H1 (cell line): ENCODE data around the gene AGPAT2. TPM values are rescaled to one million over a fixed set of nuclear protein-coding genes. Genes with fewer than 3 reads are reported as not detected.

Source experiments
- CTCF ChIA-PET: fragments of 300-600 bp; sonication (Branson Sonifier 250); formaldehyde crosslinking; loops from one replicate; lab custom pipeline; 2021; ENCODE audit not compliant: partially characterized antibody; lab: Charles Lee
- POLR2A ChIA-PET: fragments of 300-600 bp; sonication (Branson Sonifier 250); formaldehyde crosslinking; loops from one replicate; lab custom pipeline; 2021; ENCODE audit warnings: inconsistent platforms; ENCODE audit not compliant: partially characterized antibody; lab: Charles Lee
- DNase-seq, 2 experiments: peaks; one replicate each; pipeline versions ENCODE4 v3.0.0 to v3.0.0-alpha.2; 2010 to 2022; ENCODE audit warnings: low spot score in 2 of 2, low read depth in 1 of 2, mixed read lengths in 1 of 2
- FAIRE-seq: peaks from 2 replicates; lab custom pipeline; 2011; peaks lifted over from hg19 to GRCh38; lab: Jason Lieb, UNC
- H2AFZ ChIP-seq: 2 replicates; pipeline ENCODE4 v1.8.1; 2012; ENCODE audit warnings: low read length, inconsistent platforms
- H2AK5ac ChIP-seq: 2 replicates; pipeline ENCODE4 v1.6.1; 2013; ENCODE audit warnings: low read depth, low read length
- H2BK120ac ChIP-seq: replicated peaks from 2 replicates; pipeline ENCODE3; 2013; ENCODE audit warnings: low read depth, low read length, inconsistent platforms
- H2BK12ac ChIP-seq: 2 replicates; pipeline ENCODE4 v1.6.1; 2013; ENCODE audit warnings: low read depth, low read length
- H2BK15ac ChIP-seq: 2 replicates; pipeline ENCODE4 v1.6.1; 2013; ENCODE audit warnings: low read length
- H2BK20ac ChIP-seq: 2 replicates; pipeline ENCODE4 v1.6.1; 2013; ENCODE audit warnings: low read length
- H2BK5ac ChIP-seq: 2 replicates; pipeline ENCODE4 v1.6.1; 2013; ENCODE audit warnings: low read depth, low read length
- H3K14ac ChIP-seq: 2 replicates; pipeline ENCODE4 v1.6.1; 2013; ENCODE audit warnings: inconsistent platforms; ENCODE audit not compliant: insufficient read length
- H3K18ac ChIP-seq: 2 replicates; pipeline ENCODE4 v1.6.1; 2013; ENCODE audit warnings: low read length; ENCODE audit errors: extremely low read depth
- H3K23ac ChIP-seq: 2 replicates; pipeline ENCODE4 v1.6.1; 2013; ENCODE audit warnings: inconsistent platforms; ENCODE audit not compliant: insufficient read length
- H3K23me2 ChIP-seq: 2 replicates; pipeline ENCODE4 v1.6.1; 2013; ENCODE audit warnings: low read depth, low read length
- H3K27ac ChIP-seq: 2 replicates; pipeline ENCODE4 v1.6.1; 2011; ENCODE audit warnings: low read depth, low read length, inconsistent platforms
- H3K27me3 ChIP-seq, 4 experiments: replicated peaks in 1 of 4; 1 replicate in 1 of 4; 2 replicates in 3 of 4; pipeline versions ENCODE4 v1.6.1 to v1.8.1; 2011 to 2013; ENCODE audit warnings: low read length in 3 of 4, mild to moderate bottlenecking in 3 of 4, inconsistent platforms in 2 of 4, mixed read lengths in 2 of 4, moderate library complexity in 1 of 4; ENCODE audit not compliant: control insufficient read depth in 3 of 4, insufficient read depth in 3 of 4; ENCODE audit errors: extremely low read depth in 1 of 4
- H3K36me3 ChIP-seq, 4 experiments: 2 replicates each; pipeline versions ENCODE4 v1.6.1 to v1.8.1; 2011 to 2013; ENCODE audit warnings: mild to moderate bottlenecking in 4 of 4, low read length in 3 of 4, moderate library complexity in 2 of 4, control low read depth in 1 of 4, inconsistent platforms in 1 of 4; ENCODE audit not compliant: insufficient read depth in 4 of 4, control insufficient read depth in 2 of 4
- H3K4ac ChIP-seq: replicated peaks from 2 replicates; pipeline ENCODE3; 2013; ENCODE audit warnings: low read length, low read depth, mixed read lengths, inconsistent platforms; ENCODE audit not compliant: insufficient read length
- H3K4me1 ChIP-seq, 4 experiments: replicated peaks in 1 of 4; 1 replicate in 1 of 4; 2 replicates in 3 of 4; pipeline versions ENCODE4 v1.6.1 to v1.8.1; 2011 to 2013; ENCODE audit warnings: low read length in 3 of 4, inconsistent platforms in 2 of 4, mixed read lengths in 1 of 4; ENCODE audit not compliant: insufficient read depth in 4 of 4, control insufficient read depth in 3 of 4
- H3K4me2 ChIP-seq, 2 experiments: 2 replicates each; pipeline versions ENCODE4 v1.6.1 to v1.8.1; 2011 to 2013; ENCODE audit warnings: low read depth in 2 of 2, low read length in 2 of 2, control low read depth in 1 of 2, inconsistent platforms in 1 of 2, mild to moderate bottlenecking in 1 of 2; ENCODE audit not compliant: insufficient read depth in 1 of 2
- H3K4me3 ChIP-seq, 4 experiments: fragments of 200-600, 300-600 bp in 1 of 4; sonication (generic), shearing (Covaris generic), sonication (Bioruptor Twin) in 1 of 4; 2 replicates each; pipeline versions ENCODE4 v1.5.1 to v1.8.1; 2011 to 2016; ENCODE audit warnings: low read length in 4 of 4, low read depth in 3 of 4, control low read depth in 2 of 4, inconsistent platforms in 2 of 4, mild to moderate bottlenecking in 2 of 4, mixed read lengths in 1 of 4, moderate library complexity in 1 of 4; ENCODE audit not compliant: insufficient read depth in 2 of 4; ENCODE audit errors: extremely low read depth in 1 of 4
- H3K56ac ChIP-seq: replicated peaks from 2 replicates; pipeline ENCODE3; 2013; ENCODE audit warnings: low read depth, mild to moderate bottlenecking, mixed read lengths, low read length, inconsistent platforms; ENCODE audit not compliant: insufficient read length
- H3K79me1 ChIP-seq: 2 replicates; pipeline ENCODE4 v1.6.1; 2013; ENCODE audit warnings: low read depth, low read length, control low read depth
- H3K79me2 ChIP-seq, 2 experiments: 2 replicates each; pipeline versions ENCODE4 v1.6.1 to v1.8.1; 2012 to 2013; ENCODE audit warnings: low read length in 2 of 2, mild to moderate bottlenecking in 2 of 2, inconsistent platforms in 1 of 2; ENCODE audit not compliant: insufficient read depth in 2 of 2, control insufficient read depth in 1 of 2
- H3K9ac ChIP-seq, 4 experiments: replicated peaks in 1 of 4; 1 replicate in 1 of 4; 2 replicates in 3 of 4; pipeline versions ENCODE4 v1.6.1 to v1.8.1; 2011 to 2013; ENCODE audit warnings: low read depth in 3 of 4, low read length in 3 of 4, control low read depth in 2 of 4, mild to moderate bottlenecking in 2 of 4, moderate library complexity in 2 of 4, inconsistent platforms in 1 of 4; ENCODE audit errors: extremely low read depth in 1 of 4
- H3K9me3 ChIP-seq, 2 experiments: 2 replicates each; pipeline versions ENCODE4 v1.6.1 to v1.8.1; 2012 to 2013; ENCODE audit warnings: mild to moderate bottlenecking in 2 of 2, moderate library complexity in 2 of 2, control low read depth in 1 of 2, inconsistent platforms in 1 of 2, low read depth in 1 of 2, low read length in 1 of 2, mixed read lengths in 1 of 2; ENCODE audit not compliant: insufficient read depth in 2 of 2
- H4K20me1 ChIP-seq, 2 experiments: replicated peaks in 1 of 2; 2 replicates each; pipeline versions ENCODE3 to v1.8.1; 2011 to 2013; ENCODE audit warnings: inconsistent platforms in 2 of 2, low read length in 2 of 2, mild to moderate bottlenecking in 1 of 2; ENCODE audit not compliant: insufficient read depth in 2 of 2, control insufficient read depth in 1 of 2
- H4K5ac ChIP-seq: 2 replicates; pipeline ENCODE4 v1.6.1; 2013; ENCODE audit warnings: low read length, low read depth, mixed read lengths, inconsistent platforms; ENCODE audit not compliant: insufficient read length
- H4K8ac ChIP-seq: 2 replicates; pipeline ENCODE4 v1.8.0; 2013; ENCODE audit warnings: mild to moderate bottlenecking, moderate library complexity, low read length, inconsistent platforms; ENCODE audit not compliant: insufficient read depth; ENCODE audit errors: extremely low read depth
- H4K91ac ChIP-seq: replicated peaks from 2 replicates; pipeline ENCODE3; 2013; ENCODE audit warnings: low read length, mixed read lengths, inconsistent platforms; ENCODE audit not compliant: insufficient read length
- ZNF274 ChIP-seq: IDR thresholded peaks from 2 replicates; pipeline ENCODE4 v1.7.0; 2012; ENCODE audit warnings: low read length, borderline replicate concordance; ENCODE audit errors: extremely low read depth
- WGBS, 2 experiments: shearing (Covaris generic) in 1 of 2; methylation state at CpG; one replicate each; pipeline versions ENCODE4 v1.1.6 to v1.1.7; 2013 to 2015; ENCODE audit warnings: low lambda C conversion rate in 2 of 2, mixed read lengths in 2 of 2, inconsistent platforms in 1 of 2, low coverage in 1 of 2, missing lambda C conversion rate in 1 of 2; ENCODE audit not compliant: insufficient replicate concordance in 2 of 2, insufficient coverage in 1 of 2, insufficient read length in 1 of 2; ENCODE audit errors: extremely low coverage in 1 of 2, missing lambda C conversion rate in 1 of 2; 5-methylcytosine and 5-hydroxymethylcytosine counted together
- polyA plus RNA-seq, 7 experiments: library from polyadenylated mRNA; depleted of rRNA in 3 of 7; stranded (reverse) in 5 of 7; unstranded in 2 of 7; fragments of >200 nt in 5 of 7; fragments of 200-250 nt in 2 of 7; gene quantifications; 1 replicate in 5 of 7; 2 replicates in 1 of 7; 4 replicates in 1 of 7; pipeline versions ENCODE4 v1.2.1 to v1.2.3, GENCODE V29; 2011 to 2013; ENCODE audit warnings: missing spikeins in 2 of 7, mixed read lengths in 2 of 7
- total RNA-seq: library from RNA; stranded (reverse); fragmentation: NEBNext Ultra II Directional; extraction: Animal tissue kit (Norgen Biotek cat#: 25700); gene quantifications from 2 replicates; pipeline ENCODE4 v1.2.1, GENCODE V29; 2021
- TF ChIP-seq, protein P1 (sequence below): IDR thresholded peaks from 2 replicates; pipeline ENCODE4 v1.6.1; 2011; ENCODE audit warnings: low read length, improper control_type of control experiment

Gene AGPAT2
- total and polyA plus RNA-seq, 2 of the 8 experiments (the other 6 are each of a cell fraction or from before 2014, with no cell fraction given), result 31.6 to 37.6 TPM

DNA sequence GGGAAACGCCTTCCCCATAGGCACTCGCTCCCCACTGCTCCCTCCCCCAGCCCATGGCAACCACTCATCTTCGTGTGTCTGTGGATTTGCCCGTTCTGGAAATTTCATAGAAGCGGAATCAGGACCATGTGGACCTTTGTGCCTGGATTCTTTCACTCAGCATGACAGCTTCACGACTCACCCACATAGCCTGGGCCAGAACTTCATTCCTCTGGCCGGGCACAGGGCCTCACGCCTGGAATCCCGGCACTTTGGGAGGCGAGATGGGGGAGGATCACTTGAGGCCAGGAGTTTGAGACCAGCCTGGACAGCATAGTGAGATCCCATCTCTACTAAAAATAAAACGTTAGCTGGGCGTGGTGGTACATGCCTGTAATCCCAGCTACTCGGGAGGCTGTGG, 13.0 kb upstream of the AGPAT2 start:
- no peak overlapping the region for H2BK15ac ChIP-seq
- H4K5ac ChIP-seq, result no peak overlapping the region
- H3K4me2 ChIP-seq, result no peak overlapping the region
- WGBS, 2 experiments, result 91% methylated on average over 13 of the region's 13 CpGs; no CpG with 5 or more reads in 1 of the 2 experiments
- H3K4me3 ChIP-seq, result no peak overlapping the region
- H3K23me2 ChIP-seq, result no peaks in the 10 kb centered on the region
- no peak overlapping the region for H3K56ac ChIP-seq
- H3K79me2 ChIP-seq, result no peaks in the 10 kb centered on the region
- no peaks in the 10 kb centered on the region for H4K20me1 ChIP-seq
- TF ChIP-seq, protein P1, sequence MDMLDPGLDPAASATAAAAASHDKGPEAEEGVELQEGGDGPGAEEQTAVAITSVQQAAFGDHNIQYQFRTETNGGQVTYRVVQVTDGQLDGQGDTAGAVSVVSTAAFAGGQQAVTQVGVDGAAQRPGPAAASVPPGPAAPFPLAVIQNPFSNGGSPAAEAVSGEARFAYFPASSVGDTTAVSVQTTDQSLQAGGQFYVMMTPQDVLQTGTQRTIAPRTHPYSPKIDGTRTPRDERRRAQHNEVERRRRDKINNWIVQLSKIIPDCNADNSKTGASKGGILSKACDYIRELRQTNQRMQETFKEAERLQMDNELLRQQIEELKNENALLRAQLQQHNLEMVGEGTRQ, result no peak
- no peak for TF ChIP-seq ZNF274
- H4K91ac ChIP-seq, result no peak overlapping the region
- H3K9me3 ChIP-seq, result no peaks in the 10 kb centered on the region
- H3K4ac ChIP-seq, result no peak overlapping the region
- CTCF ChIA-PET, result interaction anchor here (1.0 to 2.0 kb wide), 5 partner anchors 13 to 44 kb away, joined by 3 to 9 read pairs (median 4); no protein-coding TSS in a partner anchor
- no peak for DNase-seq
- H3K27ac ChIP-seq, result no peak overlapping the region
- POLR2A ChIA-PET, result interaction anchor here (0.7 kb wide), 1 partner anchor 27 kb away, joined by 4 read pairs; no protein-coding TSS in a partner anchor
- FAIRE-seq, result no peak
- H2BK20ac ChIP-seq, result no peak overlapping the region
- H4K8ac ChIP-seq, result no peak overlapping the region
- H3K4me1 ChIP-seq, result peaks cover 0 to 13% (median 4%) of the 10 kb centered on the region in 4 experiments; a peak in 5 of 7 replicates
- H2BK12ac ChIP-seq, result no peak overlapping the region
- no peaks in the 10 kb centered on the region for H3K79me1 ChIP-seq
- no peaks in the 10 kb centered on the region for H3K27me3 ChIP-seq
- H2AFZ ChIP-seq, result no peak overlapping the region
- H3K18ac ChIP-seq, result no peak overlapping the region
- H3K14ac ChIP-seq, result no peak overlapping the region
- H2BK5ac ChIP-seq, result no peak overlapping the region
- H2BK120ac ChIP-seq, result no peak overlapping the region
- no peaks in the 10 kb centered on the region for H3K36me3 ChIP-seq
- H2AK5ac ChIP-seq, result no peak overlapping the region
- H3K9ac ChIP-seq, result no peak overlapping the region
- no peak overlapping the region for H3K23ac ChIP-seq
